Left lung (tissue), 10 donors: Measurements from ENCODE around the gene LSM10. TPM values are rescaled to one million over a fixed set of nuclear protein-coding genes. Genes with fewer than 3 reads are reported as not detected.

Experiments used
- ATAC-seq: fragments of 200-7000 bp; cut with Tn5 transposase; one replicate; pipeline ENCODE4 v1.9.1; 2020; ENCODE audit warnings: moderate library complexity
- DNase-seq, 4 donors: peaks; one replicate each; pipeline ENCODE4 v3.0.0-alpha.2; 2013 to 2020
- H3K27ac ChIP-seq, 2 donors: fragments of 200-600 bp; sonication (generic) in 1 of 2; one replicate each; pipeline versions ENCODE4 v1.5.0 to v1.8.0; 2020 to 2021
- H3K27me3 ChIP-seq, 2 donors: fragments of 200-600 bp; sonication (generic) in 1 of 2; one replicate each; pipeline versions ENCODE4 v1.5.0 to v1.8.0; 2020 to 2021
- H3K36me3 ChIP-seq, 2 donors: fragments of 200-600 bp; sonication (generic) in 1 of 2; one replicate each; pipeline versions ENCODE4 v1.5.0 to v1.8.0; 2020 to 2021
- H3K4me1 ChIP-seq, 2 donors: fragments of 200-600 bp; one replicate each; pipeline ENCODE4 v1.8.0; 2021
- H3K4me3 ChIP-seq, 2 donors: fragments of 200-600 bp; sonication (generic) in 1 of 2; one replicate each; pipeline versions ENCODE4 v1.5.0 to v1.8.0; 2020 to 2021; ENCODE audit warnings: mild to moderate bottlenecking in 1 of 2
- H3K9me3 ChIP-seq, 2 donors: fragments of 200-600 bp; sonication (generic) in 1 of 2; one replicate each; pipeline versions ENCODE4 v1.5.0 to v1.8.0; 2020 to 2021
- intact Hi-C, 2 donors: fragments of 100-400 bp; cut with DNase I; formaldehyde crosslinking; loops; one replicate each; pipeline versions ENCODE4 v1.11.2 to v1.14.2; 2022
- polyA plus RNA-seq, 6 donors: library from polyadenylated mRNA; unstranded; fragments of 120-200 nt; gene quantifications; one replicate each; pipeline ENCODE4 v1.2.1, GENCODE V29; 2013; ENCODE audit not compliant: insufficient read length in 6 of 6
- total RNA-seq, 2 donors: library from RNA; stranded (reverse); fragmentation: NEBNext Ultra II Directional; extraction: Animal tissue kit (Norgen Biotek cat#: 25700); gene quantifications; one replicate each; pipeline ENCODE4 v1.2.1, GENCODE V29; 2021
- TF ChIP-seq, protein P1 (sequence below), 2 donors: fragments of 200-600 bp; sonication (generic) in 1 of 2; IDR thresholded peaks; one replicate each; pipeline versions ENCODE4 v1.5.0 to v1.8.0; 2021; ENCODE audit warnings: antibody characterized with exemption in 2 of 2
- donor health status: DM: no; HTN: yes; CAD: no.
- donor health status: DM: no; HTN: no; CAD: no.

The LSM10 gene
- total and polyA plus RNA-seq, 8 donors: 13.5 to 41.4 (median 18.4) TPM

DNA sequence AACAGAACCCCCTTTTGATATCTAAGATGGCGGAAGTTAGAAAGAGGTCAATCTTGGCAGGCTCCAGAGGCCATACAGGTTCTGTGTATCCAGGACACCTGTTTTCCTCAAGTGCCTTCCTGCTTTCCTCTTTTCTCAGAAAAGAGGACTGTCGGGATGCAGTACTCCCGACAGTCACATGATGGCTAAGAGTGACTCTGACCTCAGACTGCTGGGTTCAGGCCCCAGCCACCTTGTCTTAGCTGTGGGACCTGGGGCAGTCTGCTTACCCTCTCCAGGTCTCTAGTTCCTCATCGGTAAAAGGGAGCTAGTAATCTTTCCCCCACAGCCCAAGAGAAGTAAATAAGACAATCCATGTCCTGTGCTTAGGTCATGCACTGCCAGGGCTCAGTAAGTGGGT lies 41.9 kb downstream of the LSM10 start:
- no peak overlapping the region for H3K4me3 ChIP-seq
- DNase-seq: no peak
- H3K4me1 ChIP-seq: peaks cover 15 to 40% of the 10 kb centered on the region in 2 donors
- no peak overlapping the region for H3K27ac ChIP-seq
- peaks cover 0 to 77% of the 10 kb centered on the region in 2 donors for H3K36me3 ChIP-seq
- TF ChIP-seq, protein P1, sequence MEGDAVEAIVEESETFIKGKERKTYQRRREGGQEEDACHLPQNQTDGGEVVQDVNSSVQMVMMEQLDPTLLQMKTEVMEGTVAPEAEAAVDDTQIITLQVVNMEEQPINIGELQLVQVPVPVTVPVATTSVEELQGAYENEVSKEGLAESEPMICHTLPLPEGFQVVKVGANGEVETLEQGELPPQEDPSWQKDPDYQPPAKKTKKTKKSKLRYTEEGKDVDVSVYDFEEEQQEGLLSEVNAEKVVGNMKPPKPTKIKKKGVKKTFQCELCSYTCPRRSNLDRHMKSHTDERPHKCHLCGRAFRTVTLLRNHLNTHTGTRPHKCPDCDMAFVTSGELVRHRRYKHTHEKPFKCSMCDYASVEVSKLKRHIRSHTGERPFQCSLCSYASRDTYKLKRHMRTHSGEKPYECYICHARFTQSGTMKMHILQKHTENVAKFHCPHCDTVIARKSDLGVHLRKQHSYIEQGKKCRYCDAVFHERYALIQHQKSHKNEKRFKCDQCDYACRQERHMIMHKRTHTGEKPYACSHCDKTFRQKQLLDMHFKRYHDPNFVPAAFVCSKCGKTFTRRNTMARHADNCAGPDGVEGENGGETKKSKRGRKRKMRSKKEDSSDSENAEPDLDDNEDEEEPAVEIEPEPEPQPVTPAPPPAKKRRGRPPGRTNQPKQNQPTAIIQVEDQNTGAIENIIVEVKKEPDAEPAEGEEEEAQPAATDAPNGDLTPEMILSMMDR (IDR thresholded peaks at IDR 0.05): no peak
- H3K27me3 ChIP-seq: no peaks in the 10 kb centered on the region
- intact Hi-C loops: no loop called here
- H3K9me3 ChIP-seq: no peaks in the 10 kb centered on the region
- no peak for ATAC-seq

DNA sequence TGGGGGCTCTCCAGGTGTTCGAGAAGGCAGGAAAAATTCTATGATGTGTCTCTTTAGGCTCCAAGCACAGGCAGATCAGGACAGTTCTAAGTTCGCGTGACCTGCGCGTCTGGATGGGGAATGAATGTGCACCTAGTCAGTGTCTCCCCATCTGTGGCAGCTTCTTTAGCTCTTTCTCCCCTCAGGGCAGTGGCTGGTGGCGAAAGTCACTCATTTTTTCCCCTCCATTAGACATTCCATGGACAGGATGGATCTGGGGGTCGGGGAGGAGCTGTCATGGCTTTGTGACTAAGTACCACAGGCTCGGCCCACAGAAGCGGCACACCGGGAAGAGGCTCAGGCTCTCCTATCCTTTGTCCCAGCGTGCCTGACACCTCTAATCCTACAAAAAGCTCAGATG lies 43.2 kb downstream of the LSM10 start:
- no peak for DNase-seq
- TF ChIP-seq, protein P1 (IDR thresholded peaks at IDR 0.05): no peak
- Histone ChIP-seq H3K27me3 (no peaks in the 10 kb centered on the region), H3K36me3 (peaks cover 0 to 83% of the 10 kb centered on the region in 2 donors), H3K27ac (no peak overlapping the region), H3K4me1 (peaks cover 22 to 40% of the 10 kb centered on the region in 2 donors), H3K4me3 (no peak overlapping the region), H3K9me3 (no peaks in the 10 kb centered on the region)
- intact Hi-C loops: no loop called here
- ATAC-seq: no peak

DNA sequence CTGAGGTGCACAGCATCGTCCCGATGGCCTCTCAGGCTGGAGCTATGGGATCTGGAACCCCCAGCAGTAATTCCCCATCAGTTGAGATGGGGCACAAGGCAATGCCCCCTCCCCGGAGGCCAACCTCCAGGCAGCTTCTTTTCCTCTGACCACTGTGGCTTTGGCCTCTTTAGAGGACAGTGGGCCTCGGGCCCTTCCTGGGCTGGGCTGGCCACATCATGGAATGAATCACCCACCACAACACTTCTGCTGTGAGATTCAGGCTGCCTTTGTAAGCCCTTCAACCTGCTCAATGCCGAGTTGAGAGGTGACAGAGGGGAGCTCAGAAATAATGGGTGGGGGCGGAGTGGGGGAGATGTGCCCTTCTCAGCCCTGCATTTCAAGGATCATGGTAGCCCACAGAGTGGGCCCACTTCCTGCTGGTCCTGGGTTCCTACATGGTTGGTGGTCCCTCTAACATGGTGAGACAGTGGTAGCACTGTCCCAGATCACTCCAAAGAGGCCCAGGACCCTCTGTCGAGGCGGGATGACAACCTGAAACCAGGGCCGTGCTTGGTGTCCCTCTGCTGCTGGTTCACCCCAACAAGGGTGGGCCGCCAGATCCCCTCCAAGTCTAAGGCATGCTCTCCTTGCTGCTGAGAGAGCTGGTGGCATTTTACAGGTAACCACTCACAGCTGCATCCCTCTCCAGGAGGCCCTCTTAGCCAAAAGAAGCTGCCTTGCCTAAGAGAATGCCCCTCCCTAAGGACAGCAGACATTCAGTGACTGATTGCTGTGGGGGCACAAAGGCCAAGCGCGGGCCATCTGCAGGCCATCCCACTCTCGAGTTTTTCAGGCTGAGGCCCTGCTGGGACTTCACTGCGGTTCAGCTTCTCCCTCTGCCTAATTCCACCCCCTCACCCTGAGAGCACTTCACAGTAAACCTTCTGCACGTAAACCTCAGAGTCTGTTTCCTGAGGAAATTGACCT lies 44.5 kb downstream of the LSM10 start:
- Histone ChIP-seq H3K27me3 (no peaks in the 10 kb centered on the region), H3K27ac (no peak overlapping the region), H3K36me3 (peaks cover 0 to 83% of the 10 kb centered on the region in 2 donors), H3K4me1 (peaks cover 22 to 43% of the 10 kb centered on the region in 2 donors), H3K4me3 (no peak overlapping the region), H3K9me3 (no peaks in the 10 kb centered on the region)
- intact Hi-C loops: no loop called here
- TF ChIP-seq, protein P1 (IDR thresholded peaks at IDR 0.05): no peak
- DNase-seq: no peak
- no peak for ATAC-seq

DNA sequence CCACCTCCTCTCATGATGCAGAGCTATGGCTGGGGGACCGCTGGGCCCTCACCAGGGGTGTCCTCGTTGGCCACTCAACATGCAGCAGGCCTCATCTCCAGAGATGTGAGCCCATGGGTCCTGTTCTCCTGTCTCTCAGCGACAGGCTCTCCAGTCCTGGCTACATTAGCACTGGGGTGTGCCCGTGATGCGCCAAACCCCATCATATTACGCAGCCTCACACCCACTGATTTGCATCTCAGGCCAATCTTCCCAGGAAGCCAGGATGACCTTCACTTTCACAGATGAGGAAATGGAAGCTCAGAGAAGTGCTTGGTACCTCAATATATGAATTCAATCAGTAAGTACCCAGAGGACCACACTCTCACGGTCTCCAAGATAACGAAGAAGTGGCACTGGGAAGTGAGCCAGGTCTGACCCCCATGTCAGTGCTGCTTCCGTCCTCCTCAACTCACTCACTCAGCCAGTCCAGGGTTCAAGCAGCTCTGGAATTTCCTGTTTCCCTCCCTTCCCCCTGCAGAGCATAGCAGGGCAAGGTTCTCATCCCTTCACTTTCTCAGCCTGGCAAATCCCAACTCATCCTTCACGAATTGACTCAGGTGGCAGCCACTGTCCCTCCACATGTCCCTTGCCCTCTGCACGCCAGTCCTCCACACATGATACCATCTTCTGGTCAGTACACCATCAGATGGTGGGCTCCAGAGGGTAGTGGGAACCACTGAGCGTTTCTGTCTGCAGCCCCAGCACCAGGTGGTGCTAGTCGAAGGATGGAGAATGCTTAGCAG lies 45.4 kb downstream of the LSM10 start:
- TF ChIP-seq, protein P1 (IDR thresholded peaks at IDR 0.05): no peak
- Histone ChIP-seq H3K9me3 (no peaks in the 10 kb centered on the region), H3K36me3 (peaks cover 0 to 83% of the 10 kb centered on the region in 2 donors), H3K4me3 (no peak overlapping the region), H3K27ac (peak overlapping the region in 1 of 2 donors; percentile 76), H3K4me1 (peaks cover 22 to 43% of the 10 kb centered on the region in 2 donors), H3K27me3 (no peaks in the 10 kb centered on the region)
- intact Hi-C loops: no loop called here
- peak in 1 of 4 donors; percentile 20 for DNase-seq
- no peak for ATAC-seq
